CD8-positive, alpha-beta memory T cell (primary cell): ENCODE results near the gene GREB1L. TPM values are rescaled to one million over a fixed set of nuclear protein-coding genes. Genes with fewer than 3 reads are reported as not detected.

Source experiments
- CTCF ChIA-PET: fragments of 350-600 bp; sonication (Branson Sonifier 250); formaldehyde crosslinking; loops from one replicate; lab custom pipeline; 2021; ENCODE audit warnings: antibody characterized with exemption; lab: Charles Lee
- POLR2A ChIA-PET: fragments of 350-600 bp; sonication (Branson Sonifier 250); formaldehyde crosslinking; loops from one replicate; lab custom pipeline; 2021; ENCODE audit warnings: antibody characterized with exemption; lab: Charles Lee
- DNase-seq, 5 donors: peaks; one replicate each; pipeline versions ENCODE4 v3.0.0 to v3.0.0-alpha.2; 2020 to 2022; ENCODE audit warnings: mixed read lengths in 1 of 5
- H3K27ac ChIP-seq: one replicate; pipeline ENCODE4 v1.7.0; 2013; ENCODE audit warnings: low read depth, mild to moderate bottlenecking, low read length, moderate library complexity
- H3K27me3 ChIP-seq: 2 replicates; pipeline ENCODE4 v1.7.0; 2013; ENCODE audit warnings: low read length, mild to moderate bottlenecking; ENCODE audit not compliant: insufficient read depth, poor library complexity, severe bottlenecking
- H3K36me3 ChIP-seq: 2 replicates; pipeline ENCODE4 v1.7.0; 2013; ENCODE audit warnings: mild to moderate bottlenecking, low read length, moderate library complexity; ENCODE audit not compliant: insufficient read depth
- H3K4me1 ChIP-seq: 2 replicates; pipeline ENCODE4 v1.7.0; 2013; ENCODE audit warnings: mild to moderate bottlenecking, low read length, moderate library complexity; ENCODE audit not compliant: insufficient read depth
- H3K4me3 ChIP-seq: 2 replicates; pipeline ENCODE4 v1.7.0; 2013; ENCODE audit warnings: mild to moderate bottlenecking, low read length
- H3K9me3 ChIP-seq: 2 replicates; pipeline ENCODE4 v1.7.0; 2013; ENCODE audit warnings: mild to moderate bottlenecking, low read length
- H3K27ac Mint-ChIP-seq, 8 donors: one replicate each; pipeline ENCODE4 v1.8.0; 2020 to 2021; ENCODE audit warnings: mixed read lengths in 8 of 8, mild to moderate bottlenecking in 6 of 8, inconsistent platforms in 3 of 8, moderate library complexity in 3 of 8
- H3K27me3 Mint-ChIP-seq, 2 donors: one replicate each; pipeline ENCODE4 v1.8.0; 2020 to 2021; ENCODE audit warnings: mixed read lengths in 2 of 2, mild to moderate bottlenecking in 1 of 2, moderate library complexity in 1 of 2
- H3K36me3 Mint-ChIP-seq, 3 donors: one replicate each; pipeline ENCODE4 v1.8.0; 2020 to 2021; ENCODE audit warnings: mixed read lengths in 3 of 3, inconsistent platforms in 1 of 3, mild to moderate bottlenecking in 1 of 3
- H3K4me1 Mint-ChIP-seq, 3 donors: one replicate each; pipeline ENCODE4 v1.8.0; 2020 to 2021; ENCODE audit warnings: mixed read lengths in 3 of 3, inconsistent platforms in 1 of 3, mild to moderate bottlenecking in 1 of 3
- H3K4me3 Mint-ChIP-seq, 7 donors: one replicate each; pipeline ENCODE4 v1.8.0; 2020 to 2021; ENCODE audit warnings: mixed read lengths in 7 of 7, mild to moderate bottlenecking in 6 of 7, moderate library complexity in 4 of 7, inconsistent platforms in 2 of 7
- H3K9me3 Mint-ChIP-seq, 5 donors: one replicate each; pipeline ENCODE4 v1.8.0; 2020 to 2022; ENCODE audit warnings: mixed read lengths in 5 of 5, mild to moderate bottlenecking in 3 of 5, moderate library complexity in 2 of 5, inconsistent platforms in 1 of 5
- polyA plus RNA-seq: library from polyadenylated mRNA; unstranded; fragments of 300-500 nt; fragmentation: Illumina TruSeq; gene quantifications from one replicate; pipeline ENCODE4 v1.2.3, GENCODE V29; 2021
- total RNA-seq, 2 experiments: library from RNA; stranded (reverse); gene quantifications; one replicate each; pipeline ENCODE4 v1.2.3, GENCODE V29; 2021

Gene GREB1L
- total and polyA plus RNA-seq, 3 experiments from 2014 or later = 0.13 TPM; not detected in 2

- no peaks in the 10 kb centered on the region for H3K9me3 ChIP-seq
- POLR2A ChIA-PET = no interaction called here
Measured at GRCh38 chr18:21254576-21254975, 12.5 kb downstream of the GREB1L start.

GRCh38 chr18:21255211-21255610 lies 13.2 kb downstream of the GREB1L start:
- ChIA-PET POLR2A (no interaction called here), CTCF (no interaction called here)
- Mint-ChIP-seq H3K27ac (no peak overlapping the region), H3K4me3 (no peak overlapping the region), H3K27me3 (peaks cover 0 to 9% of the 10 kb centered on the region in 2 donors), H3K36me3 (no peaks in the 10 kb centered on the region), H3K4me1 (no peaks in the 10 kb centered on the region), H3K9me3 (no peaks in the 10 kb centered on the region)
- no peak for DNase-seq
- Histone ChIP-seq H3K36me3 (no peaks in the 10 kb centered on the region), H3K4me1 (no peaks in the 10 kb centered on the region), H3K27me3 (no peaks in the 10 kb centered on the region), H3K9me3 (no peaks in the 10 kb centered on the region), H3K27ac (no peak overlapping the region), H3K4me3 (no peak overlapping the region)

More at GRCh38 chr18:21254576-21254975, 12.5 kb downstream of the GREB1L start:
- Mint-ChIP-seq H3K4me1 (no peaks in the 10 kb centered on the region), H3K27ac (no peak overlapping the region), H3K27me3 (peaks cover 3 to 14% of the 10 kb centered on the region in 2 donors), H3K4me3 (no peak overlapping the region), H3K9me3 (no peaks in the 10 kb centered on the region), H3K36me3 (no peaks in the 10 kb centered on the region)
- no peak for DNase-seq
- Histone ChIP-seq H3K27ac (no peak overlapping the region), H3K4me1 (no peaks in the 10 kb centered on the region), H3K36me3 (no peaks in the 10 kb centered on the region), H3K4me3 (no peak overlapping the region), H3K27me3 (no peaks in the 10 kb centered on the region)
- CTCF ChIA-PET = no interaction called here

GRCh38 chr18:21257386-21257785 lies 15.4 kb downstream of the GREB1L start:
- DNase-seq = no peak
- Mint-ChIP-seq H3K4me1 (no peaks in the 10 kb centered on the region), H3K36me3 (no peaks in the 10 kb centered on the region), H3K27ac (no peak overlapping the region), H3K9me3 (no peaks in the 10 kb centered on the region), H3K4me3 (no peak overlapping the region), H3K27me3 (peaks cover 0 to 4% of the 10 kb centered on the region in 2 donors)
- H3K4me3 ChIP-seq = no peak overlapping the region
- POLR2A ChIA-PET = no interaction called here
- H3K9me3 ChIP-seq = no peaks in the 10 kb centered on the region
- H3K36me3 ChIP-seq = no peaks in the 10 kb centered on the region
- CTCF ChIA-PET = no interaction called here
- H3K27ac ChIP-seq = no peak overlapping the region
- H3K27me3 ChIP-seq = no peaks in the 10 kb centered on the region
- no peaks in the 10 kb centered on the region for H3K4me1 ChIP-seq

- Mint-ChIP-seq H3K36me3 (no peaks in the 10 kb centered on the region), H3K27ac (no peak overlapping the region), H3K9me3 (no peaks in the 10 kb centered on the region), H3K4me1 (no peaks in the 10 kb centered on the region), H3K27me3 (peaks cover 3 to 10% of the 10 kb centered on the region in 2 donors), H3K4me3 (no peak overlapping the region)
- H3K36me3 ChIP-seq = no peaks in the 10 kb centered on the region
- DNase-seq = no peak
- POLR2A ChIA-PET = no interaction called here
- CTCF ChIA-PET = no interaction called here
- no peak overlapping the region for H3K4me3 ChIP-seq
- no peak overlapping the region for H3K27ac ChIP-seq
- H3K27me3 ChIP-seq = no peaks in the 10 kb centered on the region
- no peaks in the 10 kb centered on the region for H3K4me1 ChIP-seq
- no peaks in the 10 kb centered on the region for H3K9me3 ChIP-seq
Measured at GRCh38 chr18:21260621-21261020, 18.6 kb downstream of the GREB1L start.

GRCh38 chr18:21261352-21261751 lies 19.3 kb downstream of the GREB1L start:
- ChIA-PET POLR2A (no interaction called here), CTCF (no interaction called here)
- Mint-ChIP-seq H3K4me1 (no peaks in the 10 kb centered on the region), H3K27ac (no peak overlapping the region), H3K4me3 (no peak overlapping the region), H3K36me3 (no peaks in the 10 kb centered on the region), H3K27me3 (peaks cover 5 to 15% of the 10 kb centered on the region in 2 donors), H3K9me3 (no peaks in the 10 kb centered on the region)
- no peaks in the 10 kb centered on the region for H3K4me1 ChIP-seq
- H3K27me3 ChIP-seq = no peaks in the 10 kb centered on the region
- no peak overlapping the region for H3K4me3 ChIP-seq
- no peak for DNase-seq
- H3K9me3 ChIP-seq = no peaks in the 10 kb centered on the region
- H3K36me3 ChIP-seq = no peaks in the 10 kb centered on the region
- no peak overlapping the region for H3K27ac ChIP-seq

- Histone ChIP-seq H3K27ac (no peak overlapping the region), H3K4me3 (no peak overlapping the region), H3K9me3 (no peaks in the 10 kb centered on the region), H3K4me1 (no peaks in the 10 kb centered on the region), H3K27me3 (no peaks in the 10 kb centered on the region), H3K36me3 (no peaks in the 10 kb centered on the region)
- Mint-ChIP-seq H3K4me1 (no peaks in the 10 kb centered on the region), H3K9me3 (no peaks in the 10 kb centered on the region), H3K27me3 (peaks cover 5 to 17% of the 10 kb centered on the region in 2 donors), H3K36me3 (no peaks in the 10 kb centered on the region), H3K27ac (no peak overlapping the region), H3K4me3 (no peak overlapping the region)
- CTCF ChIA-PET = no interaction called here
- POLR2A ChIA-PET = no interaction called here
- DNase-seq = no peak
Measured at GRCh38 chr18:21262244-21262643, 20.2 kb downstream of the GREB1L start.

GRCh38 chr18:21262979-21263378 lies 20.9 kb downstream of the GREB1L start:
- H3K4me1 Mint-ChIP-seq = no peaks in the 10 kb centered on the region
- CTCF ChIA-PET = no interaction called here

GRCh38 chr18:21264651-21265050 lies 22.6 kb downstream of the GREB1L start:
- H3K36me3 Mint-ChIP-seq = no peaks in the 10 kb centered on the region
- H3K27me3 ChIP-seq = no peaks in the 10 kb centered on the region
- no peak overlapping the region for H3K27ac ChIP-seq
- H3K27ac Mint-ChIP-seq = no peak overlapping the region
- ChIA-PET CTCF (no interaction called here), POLR2A (no interaction called here)
- H3K9me3 Mint-ChIP-seq = no peaks in the 10 kb centered on the region
- H3K4me1 ChIP-seq = no peaks in the 10 kb centered on the region
- DNase-seq = no peak
- no peak overlapping the region for H3K4me3 Mint-ChIP-seq
- no peaks in the 10 kb centered on the region for H3K36me3 ChIP-seq
- H3K27me3 Mint-ChIP-seq = peaks cover 5 to 26% of the 10 kb centered on the region in 2 donors
- H3K4me1 Mint-ChIP-seq = no peaks in the 10 kb centered on the region
- no peak overlapping the region for H3K4me3 ChIP-seq
- no peaks in the 10 kb centered on the region for H3K9me3 ChIP-seq

More at GRCh38 chr18:21262979-21263378, 20.9 kb downstream of the GREB1L start:
- H3K36me3 ChIP-seq = no peaks in the 10 kb centered on the region
- H3K9me3 ChIP-seq = no peaks in the 10 kb centered on the region
- no peak overlapping the region for H3K27ac Mint-ChIP-seq
- no peak for DNase-seq
- no peaks in the 10 kb centered on the region for H3K36me3 Mint-ChIP-seq
- H3K27ac ChIP-seq = no peak overlapping the region
- H3K9me3 Mint-ChIP-seq = no peaks in the 10 kb centered on the region
- no peaks in the 10 kb centered on the region for H3K4me1 ChIP-seq
- POLR2A ChIA-PET = no interaction called here
- H3K4me3 ChIP-seq = no peak overlapping the region
- H3K27me3 ChIP-seq = no peaks in the 10 kb centered on the region
- no peak overlapping the region for H3K4me3 Mint-ChIP-seq
- peaks cover 5 to 21% of the 10 kb centered on the region in 2 donors for H3K27me3 Mint-ChIP-seq
